ENCODE results near the gene GMEB2.

The GMEB2 gene

DNA sequence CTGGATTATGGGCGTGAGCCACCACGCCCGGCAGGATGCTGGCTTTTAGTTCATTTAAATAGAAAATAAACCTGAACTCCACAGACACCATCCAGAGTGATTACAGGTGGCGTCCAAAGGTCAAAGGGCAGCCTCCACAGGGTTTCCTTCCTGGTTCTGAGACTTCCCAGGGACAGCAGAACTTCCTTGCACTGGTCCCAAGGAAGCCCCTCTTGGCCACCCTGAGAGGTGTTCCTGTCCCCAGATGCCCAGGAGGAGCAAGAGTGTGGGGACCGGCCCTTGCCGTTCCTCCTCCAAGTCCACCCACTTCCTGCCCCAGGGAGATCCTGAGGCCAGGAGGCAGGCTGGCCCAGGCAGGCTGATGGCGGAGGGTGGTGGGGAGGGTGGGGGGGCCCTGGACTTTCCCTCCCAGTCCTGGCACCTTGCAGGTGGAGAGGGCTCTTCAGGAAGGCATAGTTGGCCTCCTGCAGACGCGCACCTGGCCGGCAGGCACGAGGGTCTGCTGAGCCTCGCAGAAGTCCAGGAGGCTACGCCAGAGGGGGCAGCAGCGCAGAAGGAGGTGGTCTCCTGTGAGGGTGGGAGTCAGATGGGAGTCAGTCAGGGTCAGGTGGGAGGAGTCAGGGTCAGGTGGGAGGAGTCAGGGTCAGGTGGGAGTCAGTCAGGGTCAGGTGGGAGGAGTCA, 68.0 kb downstream of the GMEB2 start:
- Histone ChIP-seq H3K27ac (no peak overlapping the region), H3K4me1 (ENCODE audit: low read depth, poor library complexity, severe bottlenecking) (peaks cover 2% of the 10 kb centered on the region), H2AFZ (ENCODE audit: low read depth) (no peak overlapping the region), H3K27me3 (ENCODE audit: insufficient read depth, low read depth) (peaks cover 33% of the 10 kb centered on the region), H3K9ac (no peak overlapping the region), H3K4me3 (IDR thresholded peaks at IDR 0.05; ENCODE audit: insufficient read depth, low read depth, low read length) (no peak overlapping the region), H3K36me3 (ENCODE audit: insufficient read depth) (no peaks in the 10 kb centered on the region), H4K20me1 (ENCODE audit: insufficient read depth) (no peaks in the 10 kb centered on the region), H3K79me2 (ENCODE audit: insufficient read depth, low read depth) (no peaks in the 10 kb centered on the region), H3K4me2 (no peak overlapping the region)
- TF ChIP-seq, protein P1, sequence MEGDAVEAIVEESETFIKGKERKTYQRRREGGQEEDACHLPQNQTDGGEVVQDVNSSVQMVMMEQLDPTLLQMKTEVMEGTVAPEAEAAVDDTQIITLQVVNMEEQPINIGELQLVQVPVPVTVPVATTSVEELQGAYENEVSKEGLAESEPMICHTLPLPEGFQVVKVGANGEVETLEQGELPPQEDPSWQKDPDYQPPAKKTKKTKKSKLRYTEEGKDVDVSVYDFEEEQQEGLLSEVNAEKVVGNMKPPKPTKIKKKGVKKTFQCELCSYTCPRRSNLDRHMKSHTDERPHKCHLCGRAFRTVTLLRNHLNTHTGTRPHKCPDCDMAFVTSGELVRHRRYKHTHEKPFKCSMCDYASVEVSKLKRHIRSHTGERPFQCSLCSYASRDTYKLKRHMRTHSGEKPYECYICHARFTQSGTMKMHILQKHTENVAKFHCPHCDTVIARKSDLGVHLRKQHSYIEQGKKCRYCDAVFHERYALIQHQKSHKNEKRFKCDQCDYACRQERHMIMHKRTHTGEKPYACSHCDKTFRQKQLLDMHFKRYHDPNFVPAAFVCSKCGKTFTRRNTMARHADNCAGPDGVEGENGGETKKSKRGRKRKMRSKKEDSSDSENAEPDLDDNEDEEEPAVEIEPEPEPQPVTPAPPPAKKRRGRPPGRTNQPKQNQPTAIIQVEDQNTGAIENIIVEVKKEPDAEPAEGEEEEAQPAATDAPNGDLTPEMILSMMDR (conservative IDR thresholded peaks at IDR 0.05; ENCODE audit: low read depth, low read length), result no peak

DNA sequence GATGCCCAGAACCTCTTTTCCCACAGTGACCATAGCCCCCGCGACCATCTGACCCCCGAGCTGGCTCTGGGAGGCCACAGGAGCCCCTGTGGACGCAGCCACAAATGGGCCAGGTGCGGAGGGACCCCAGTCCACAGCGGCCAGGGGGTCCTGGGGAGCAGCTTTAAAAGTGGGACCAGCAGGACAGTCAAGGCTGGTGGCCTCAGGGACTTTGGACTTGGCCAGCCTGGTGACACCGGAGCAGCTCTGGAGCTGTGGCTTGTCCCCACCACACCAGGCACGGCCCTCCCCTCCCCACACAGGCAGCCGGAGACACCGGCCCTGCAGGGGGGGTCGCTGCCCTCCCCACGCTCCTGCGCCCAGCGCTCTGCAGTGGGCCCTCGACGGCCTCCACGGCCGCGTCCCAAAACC, 69.4 kb downstream of the GMEB2 start:
- no peak overlapping the region for H3K9ac ChIP-seq
- H3K27ac ChIP-seq, result no peak overlapping the region
- H2AFZ ChIP-seq (ENCODE audit: low read depth), result no peak overlapping the region
- H3K4me2 ChIP-seq, result no peak overlapping the region
- TF ChIP-seq, protein P1 (conservative IDR thresholded peaks at IDR 0.05; ENCODE audit: low read depth, low read length), result no peak
- H4K20me1 ChIP-seq (ENCODE audit: insufficient read depth), result no peaks in the 10 kb centered on the region
- H3K27me3 ChIP-seq (ENCODE audit: insufficient read depth, low read depth), result peaks cover 43% of the 10 kb centered on the region
- H3K4me3 ChIP-seq (IDR thresholded peaks at IDR 0.05; ENCODE audit: insufficient read depth, low read depth, low read length), result no peak overlapping the region
- peaks cover 16% of the 10 kb centered on the region for H3K4me1 ChIP-seq (ENCODE audit: low read depth, poor library complexity, severe bottlenecking)
- no peaks in the 10 kb centered on the region for H3K36me3 ChIP-seq (ENCODE audit: insufficient read depth)
- H3K79me2 ChIP-seq (ENCODE audit: insufficient read depth, low read depth), result no peaks in the 10 kb centered on the region

DNA sequence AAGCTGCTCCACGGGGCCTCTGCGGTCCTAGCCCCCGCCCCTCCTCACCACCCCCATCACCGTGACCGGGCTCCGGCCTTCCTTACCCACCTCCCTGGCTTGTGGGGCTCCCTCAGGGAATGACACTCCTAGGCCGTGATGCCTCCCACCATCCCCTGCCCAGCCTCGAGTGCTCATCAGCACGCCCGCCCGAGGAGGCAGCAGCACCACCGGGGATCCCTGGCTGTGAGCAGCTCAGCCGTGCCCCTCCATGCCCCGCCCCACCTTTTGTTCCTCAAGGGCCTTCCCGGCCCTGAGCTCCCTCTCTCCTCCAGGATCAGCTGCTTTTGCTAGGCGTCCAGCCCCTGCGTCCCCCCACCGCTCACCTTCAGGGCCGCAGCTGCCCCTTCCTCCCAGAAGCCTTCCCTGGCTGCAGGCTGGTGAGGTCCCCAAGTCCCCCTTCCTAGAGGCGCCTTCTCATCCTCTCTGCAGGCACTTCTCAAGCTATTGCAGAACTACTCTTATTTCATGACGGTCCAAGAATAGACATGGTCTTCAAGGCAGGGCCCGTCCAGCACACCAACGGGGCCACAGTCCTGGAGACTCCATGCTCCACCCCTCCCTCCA, 69.9 kb downstream of the GMEB2 start:
- Histone ChIP-seq H3K27me3 (ENCODE audit: insufficient read depth, low read depth) (peaks cover 48% of the 10 kb centered on the region), H3K4me1 (ENCODE audit: low read depth, poor library complexity, severe bottlenecking) (peaks cover 17% of the 10 kb centered on the region), H3K79me2 (ENCODE audit: insufficient read depth, low read depth) (no peaks in the 10 kb centered on the region), H3K4me3 (IDR thresholded peaks at IDR 0.05; ENCODE audit: insufficient read depth, low read depth, low read length) (no peak overlapping the region), H3K4me2 (no peak overlapping the region), H3K9ac (no peak overlapping the region), H3K27ac (no peak overlapping the region), H2AFZ (ENCODE audit: low read depth) (no peak overlapping the region), H4K20me1 (ENCODE audit: insufficient read depth) (no peaks in the 10 kb centered on the region), H3K36me3 (ENCODE audit: insufficient read depth) (no peaks in the 10 kb centered on the region)
- TF ChIP-seq, protein P1 (conservative IDR thresholded peaks at IDR 0.05; ENCODE audit: low read depth, low read length), result no peak

DNA sequence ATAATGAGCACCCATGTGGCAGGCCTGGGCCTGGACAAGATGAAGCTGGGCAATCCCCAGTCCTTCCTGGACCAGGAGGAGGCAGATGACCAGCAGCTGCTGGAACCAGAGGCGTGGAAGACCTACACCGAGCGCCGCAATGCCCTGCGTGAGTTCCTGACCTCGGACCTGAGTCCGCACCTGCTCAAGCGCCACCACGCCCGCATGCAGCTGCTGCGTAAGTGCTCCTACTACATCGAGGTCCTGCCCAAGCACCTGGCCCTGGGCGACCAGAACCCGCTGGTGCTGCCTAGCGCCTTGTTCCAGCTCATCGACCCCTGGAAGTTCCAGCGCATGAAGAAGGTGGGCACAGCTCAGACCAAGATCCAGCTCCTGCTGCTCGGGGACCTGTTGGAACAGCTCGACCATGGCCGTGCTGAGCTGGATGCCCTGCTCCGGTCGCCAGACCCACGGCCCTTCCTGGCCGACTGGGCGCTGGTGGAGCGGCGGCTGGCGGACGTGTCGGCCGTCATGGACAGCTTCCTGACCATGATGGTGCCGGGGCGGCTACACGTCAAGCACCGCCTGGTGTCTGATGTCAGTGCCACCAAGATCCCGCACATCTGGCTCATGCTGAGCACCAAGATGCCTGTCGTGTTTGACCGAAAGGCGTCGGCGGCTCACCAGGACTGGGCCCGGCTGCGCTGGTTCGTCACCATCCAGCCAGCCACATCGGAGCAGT, 71.1 kb downstream of the GMEB2 start:
- H3K79me2 ChIP-seq (ENCODE audit: insufficient read depth, low read depth), result no peaks in the 10 kb centered on the region
- H3K4me3 ChIP-seq (IDR thresholded peaks at IDR 0.05; ENCODE audit: insufficient read depth, low read depth, low read length), result no peak overlapping the region
- no peak overlapping the region for H3K27ac ChIP-seq
- H2AFZ ChIP-seq (ENCODE audit: low read depth), result no peak overlapping the region
- H3K27me3 ChIP-seq (ENCODE audit: insufficient read depth, low read depth), result peaks cover 56% of the 10 kb centered on the region
- H3K4me1 ChIP-seq (ENCODE audit: low read depth, poor library complexity, severe bottlenecking), result peaks cover 17% of the 10 kb centered on the region
- TF ChIP-seq, protein P1 (conservative IDR thresholded peaks at IDR 0.05; ENCODE audit: low read depth, low read length), result no peak
- no peaks in the 10 kb centered on the region for H4K20me1 ChIP-seq (ENCODE audit: insufficient read depth)
- H3K4me2 ChIP-seq, result no peak overlapping the region
- no peaks in the 10 kb centered on the region for H3K36me3 ChIP-seq (ENCODE audit: insufficient read depth)
- H3K9ac ChIP-seq, result no peak overlapping the region

All from KMS-11 (cell line).